Esophagus muscularis mucosa (tissue), 4 donors: ENCODE data around the gene HIBADH.

Source experiments
- EP300 ChIP-seq: sonication (generic); formaldehyde crosslinking; IDR thresholded peaks from one replicate; pipeline ENCODE4 v1.6.1; 2017; ENCODE audit warnings: antibody characterized with exemption
- POLR2A ChIP-seq: fragments of 450-650 bp; IDR thresholded peaks from one replicate; pipeline ENCODE4 v1.6.1; 2017; ENCODE audit warnings: antibody characterized with exemption, moderate library complexity, mild to moderate bottlenecking, low read depth
- POLR2AphosphoS5 ChIP-seq, 2 donors: sonication (generic); formaldehyde crosslinking; IDR thresholded peaks; one replicate each; pipeline ENCODE4 v1.6.1; 2017; ENCODE audit warnings: antibody characterized with exemption in 2 of 2
- TF ChIP-seq, protein P1 (sequence below), 3 experiments: fragments of 200-600 bp in 2 of 3; fragments of 450-650 bp in 1 of 3; sonication (generic) in 2 of 3; IDR thresholded peaks; one replicate each; pipeline ENCODE4 v1.5.1; 2017 to 2019; ENCODE audit warnings: antibody characterized with exemption in 3 of 3, mild to moderate bottlenecking in 2 of 3, moderate library complexity in 1 of 3

DNA sequence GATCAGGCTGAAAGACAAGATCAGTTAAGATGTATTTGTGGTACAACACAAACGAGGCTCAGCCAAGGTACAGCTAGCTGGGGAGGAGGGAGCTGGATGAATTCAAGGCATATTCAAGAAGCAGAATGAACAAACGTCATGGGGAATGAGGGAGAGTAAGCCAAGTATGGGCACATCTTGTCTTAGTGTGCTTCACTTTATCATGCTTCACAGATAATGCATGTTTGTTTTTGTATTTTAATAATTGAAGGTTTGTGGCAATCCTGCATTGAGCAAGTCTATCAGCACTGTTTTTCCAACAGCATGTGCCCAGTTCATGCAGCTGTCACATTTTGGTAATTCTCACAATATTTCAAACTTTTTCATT is 135.4 kb downstream of the HIBADH start:
- TF ChIP-seq, protein P1, sequence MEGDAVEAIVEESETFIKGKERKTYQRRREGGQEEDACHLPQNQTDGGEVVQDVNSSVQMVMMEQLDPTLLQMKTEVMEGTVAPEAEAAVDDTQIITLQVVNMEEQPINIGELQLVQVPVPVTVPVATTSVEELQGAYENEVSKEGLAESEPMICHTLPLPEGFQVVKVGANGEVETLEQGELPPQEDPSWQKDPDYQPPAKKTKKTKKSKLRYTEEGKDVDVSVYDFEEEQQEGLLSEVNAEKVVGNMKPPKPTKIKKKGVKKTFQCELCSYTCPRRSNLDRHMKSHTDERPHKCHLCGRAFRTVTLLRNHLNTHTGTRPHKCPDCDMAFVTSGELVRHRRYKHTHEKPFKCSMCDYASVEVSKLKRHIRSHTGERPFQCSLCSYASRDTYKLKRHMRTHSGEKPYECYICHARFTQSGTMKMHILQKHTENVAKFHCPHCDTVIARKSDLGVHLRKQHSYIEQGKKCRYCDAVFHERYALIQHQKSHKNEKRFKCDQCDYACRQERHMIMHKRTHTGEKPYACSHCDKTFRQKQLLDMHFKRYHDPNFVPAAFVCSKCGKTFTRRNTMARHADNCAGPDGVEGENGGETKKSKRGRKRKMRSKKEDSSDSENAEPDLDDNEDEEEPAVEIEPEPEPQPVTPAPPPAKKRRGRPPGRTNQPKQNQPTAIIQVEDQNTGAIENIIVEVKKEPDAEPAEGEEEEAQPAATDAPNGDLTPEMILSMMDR (IDR thresholded peaks at IDR 0.05): no peak
- TF ChIP-seq EP300: no peak
- no peak for TF ChIP-seq POLR2A
- TF ChIP-seq POLR2AphosphoS5 (IDR thresholded peaks at IDR 0.05): no peak
